K562 (cell line): ENCODE data around the gene DAB1. TPM values are rescaled to one million over a fixed set of nuclear protein-coding genes. Genes with fewer than 3 reads are reported as not detected.

Experiments
- ATAC-seq: fragments of 200-7000 bp; cut with Tn5 transposase; 3 replicates; pipeline ENCODE4 v1.9.1; 2020; ENCODE audit warnings: moderate library complexity
- BruUV-seq: library from RNA; stranded (reverse); fragments of 400-500 nt; replicated peaks from 2 replicates; lab custom pipeline; 2021; lab: Mats Ljungman, UMichigan
- CTCF ChIA-PET: fragments of 300-600 bp; formaldehyde crosslinking; extraction: SDS; loops from one replicate; lab custom pipeline; 2021; ENCODE audit warnings: low intra/inter-chr PET ratio; lab: Yijun Ruan, JAX
- POLR2A ChIA-PET: fragments of 300-600, 350-650 bp; sonication (Branson Sonifier 250); formaldehyde crosslinking; extraction: SDS; loops from one replicate; lab custom pipeline; 2021; ENCODE audit warnings: antibody characterized with exemption, inconsistent platforms; lab: Yijun Ruan, JAX
- DNase-seq, 4 experiments: peaks; one replicate each; pipeline versions ENCODE4 v3.0.0 to v3.0.0-alpha.2; 2011 to 2018; ENCODE audit warnings: low spot score in 3 of 4, mixed read lengths in 3 of 4; ENCODE audit errors: extremely low read depth in 1 of 4
- FAIRE-seq: peaks from 2 replicates; lab custom pipeline; 2011; peaks lifted over from hg19 to GRCh38; lab: Jason Lieb, UNC
- H2AFZ ChIP-seq: 2 replicates; pipeline ENCODE4 v1.6.0; 2011; ENCODE audit warnings: low read depth, low read length, control low read depth, inconsistent platforms
- H3K27ac ChIP-seq: fragments of 200-600 bp; 3 replicates; pipeline ENCODE4 v1.8.0; 2011; ENCODE audit warnings: low read depth, mild to moderate bottlenecking, control low read depth, inconsistent platforms, low read length, moderate library complexity, mixed read lengths; ENCODE audit errors: extremely low read depth
- H3K27me3 ChIP-seq, 2 experiments: fragments of 300-600 bp in 1 of 2; 2 replicates in 1 of 2; 3 replicates in 1 of 2; pipeline versions ENCODE4 v1.6.0 to v1.8.0; 2011; ENCODE audit warnings: inconsistent platforms in 2 of 2, low read length in 2 of 2, mild to moderate bottlenecking in 1 of 2, mixed read lengths in 1 of 2, moderate library complexity in 1 of 2; ENCODE audit not compliant: control insufficient read depth in 2 of 2, insufficient read depth in 2 of 2
- H3K36me3 ChIP-seq: fragments of 300-600 bp; 3 replicates; pipeline ENCODE4 v1.8.0; 2011; ENCODE audit warnings: mild to moderate bottlenecking, low read length, inconsistent platforms; ENCODE audit not compliant: control insufficient read depth, insufficient read depth
- H3K4me1 ChIP-seq, 2 experiments: fragments of 200-600 bp in 1 of 2; replicated peaks in 1 of 2; 2 replicates in 1 of 2; 3 replicates in 1 of 2; pipeline versions ENCODE4 v1.5.1 to v1.8.0; 2011; ENCODE audit warnings: inconsistent platforms in 2 of 2, low read length in 2 of 2, mild to moderate bottlenecking in 1 of 2, mixed read lengths in 1 of 2, moderate library complexity in 1 of 2; ENCODE audit not compliant: control insufficient read depth in 2 of 2, insufficient read depth in 2 of 2
- H3K4me2 ChIP-seq: 2 replicates; pipeline ENCODE4 v1.6.1; 2011; ENCODE audit warnings: low read length, control low read depth, inconsistent platforms, mixed read lengths; ENCODE audit not compliant: insufficient read depth
- H3K4me3 ChIP-seq: fragments of 200-600 bp; sonication (generic), shearing (Covaris generic); 2 replicates; pipeline ENCODE4 v1.5.1; 2016; ENCODE audit warnings: control low read depth, inconsistent platforms
- H3K79me2 ChIP-seq: fragments of 200-600 bp; 3 replicates; pipeline ENCODE4 v1.8.0; 2011; ENCODE audit warnings: low read length, inconsistent platforms; ENCODE audit not compliant: control insufficient read depth, insufficient read depth
- H3K9ac ChIP-seq, 2 experiments: 2 replicates each; pipeline versions ENCODE4 v1.6.0 to v1.6.1; 2011; ENCODE audit warnings: low read depth in 2 of 2, low read length in 2 of 2, control low read depth in 1 of 2, inconsistent platforms in 1 of 2, mild to moderate bottlenecking in 1 of 2, mixed read lengths in 1 of 2; ENCODE audit not compliant: insufficient read depth in 1 of 2
- H3K9me1 ChIP-seq: one replicate; pipeline ENCODE4 v1.6.0; 2011; ENCODE audit warnings: inconsistent platforms, mild to moderate bottlenecking, low read length, moderate library complexity; ENCODE audit not compliant: control insufficient read depth, insufficient read depth
- H3K9me3 ChIP-seq: replicated peaks from 2 replicates; pipeline ENCODE4 v1.5.1; 2011; ENCODE audit warnings: low read depth, low read length, inconsistent platforms; ENCODE audit not compliant: control insufficient read depth, insufficient read depth
- H4K20me1 ChIP-seq: replicated peaks from 2 replicates; pipeline ENCODE4 v1.6.1; 2011; ENCODE audit warnings: low read length, inconsistent platforms, mixed read lengths; ENCODE audit not compliant: control insufficient read depth, insufficient read depth
- BMI1 ChIP-seq: fragments of 150-350 bp; IDR thresholded peaks from 2 replicates; pipeline ENCODE4 v1.6.1; 2014; ENCODE audit warnings: low read length
- ZNF512 ChIP-seq: IDR thresholded peaks from 2 replicates; pipeline ENCODE4 v1.6.1; 2016; ENCODE audit warnings: missing genetic modification characterization, missing compliant biosample characterization
- ZNF644 ChIP-seq: fragments of 200-800 bp; sonication (Bioruptor generic); IDR thresholded peaks from 2 replicates; pipeline ENCODE4 v1.6.1; 2016; ENCODE audit warnings: low read depth, missing genetic modification characterization, missing compliant biosample characterization
- WGBS: fragments of 100-300 bp; shearing (Covaris generic); methylation state at CpG from one replicate; pipeline ENCODE4 v1.1.6; 2016; ENCODE audit warnings: low coverage, mixed read lengths; ENCODE audit not compliant: insufficient coverage; ENCODE audit errors: missing lambda C conversion rate; 5-methylcytosine and 5-hydroxymethylcytosine counted together
- in situ Hi-C: fragments of 300-500 bp; cut with MboI; formaldehyde crosslinking; loops from 4 replicates; pipeline ENCODE4 v1.15.0; 2018; ENCODE audit warnings: inconsistent platforms, mixed read lengths
- intact Hi-C: fragments of 100-400 bp; cut with micrococcal nuclease; formaldehyde crosslinking; loops from 2 replicates; pipeline ENCODE4 v1.14.2; 2022
- polyA plus RNA-seq, 8 experiments: library from polyadenylated mRNA; depleted of rRNA in 4 of 8; stranded (reverse) in 5 of 8; unstranded in 3 of 8; fragments of >200 nt; fragmentation: Nextera tagmentation in 2 of 8; fragmentation: Illumina TruSeq in 1 of 8; extraction: Ambion mirVana in 2 of 8; extraction: Trizol in 1 of 8; gene quantifications; 2 replicates each; pipeline versions ENCODE4 v1.2.1 to v1.2.3, GENCODE V29; 2011 to 2014; ENCODE audit warnings: inconsistent platforms in 1 of 8, missing spikeins in 1 of 8
- total RNA-seq, 7 experiments: library from RNA; depleted of rRNA in 6 of 7; stranded (reverse); fragments of >200 nt in 6 of 7; fragmentation: Illumina TruSeq in 2 of 7; extraction: Trizol in 2 of 7; gene quantifications; 2 replicates each; pipeline versions ENCODE4 v1.2.1 to v1.2.3, GENCODE V29; 2011 to 2021; ENCODE audit warnings: low replicate concordance in 1 of 7

Gene DAB1
- total and polyA plus RNA-seq, 9 of the 15 experiments (the other 6 are each of a cell fraction or from before 2014, with no cell fraction given): not detected

DNA sequence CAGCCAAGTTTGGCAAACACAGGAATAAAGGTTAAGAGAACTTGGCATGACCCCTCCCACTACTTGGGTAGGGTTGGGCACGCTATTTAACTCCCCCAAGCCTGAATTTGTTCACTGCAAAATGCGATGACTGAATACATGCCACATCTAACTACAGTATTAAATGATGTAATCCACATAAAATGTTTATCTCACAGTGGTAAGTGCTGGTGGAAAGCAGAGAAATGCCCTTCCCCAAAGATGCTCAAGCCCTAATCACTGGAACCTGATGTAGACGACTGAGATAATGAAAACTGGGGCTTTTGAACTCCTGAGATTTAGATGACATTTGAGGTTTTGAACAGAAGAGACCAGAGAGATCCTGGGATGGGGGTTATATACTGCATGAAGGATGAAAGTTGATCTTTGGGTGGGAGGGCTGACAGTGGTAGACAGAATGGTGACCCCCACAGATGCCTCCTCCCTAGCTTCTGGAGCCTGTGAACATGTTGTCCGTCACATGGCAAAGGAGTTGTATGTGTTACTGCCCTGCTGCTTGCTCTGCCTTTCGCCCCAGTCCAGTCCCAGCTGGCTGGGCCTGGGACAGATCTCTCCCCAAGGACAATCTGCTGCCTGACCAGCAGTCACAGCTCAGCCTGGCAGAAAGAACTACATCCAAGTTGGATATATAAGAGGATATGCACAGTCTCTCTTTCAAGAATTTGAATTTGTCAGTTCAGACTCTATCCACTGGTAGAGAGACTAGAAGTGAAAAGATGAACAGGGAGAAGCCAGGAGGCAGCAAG is 120.9 kb downstream of the DAB1 start:
- H3K4me2 ChIP-seq: no peak overlapping the region
- H4K20me1 ChIP-seq: 0 out of 2 replicates have a peak, but pooled peaks cover 3% of the 10 kb centered on the region
- no peak for ATAC-seq
- no peaks in the 10 kb centered on the region for H3K9me1 ChIP-seq
- in situ Hi-C loops (no loop called here), intact Hi-C loops (no loop called here)
- no TSS peak for BruUV-seq
- no peaks in the 10 kb centered on the region for H3K79me2 ChIP-seq
- DNase-seq: no peak
- WGBS: 2% methylated on average over 5 of the region's 5 CpGs
- H3K4me3 ChIP-seq: no peak overlapping the region
- no peaks in the 10 kb centered on the region for H3K9me3 ChIP-seq
- ChIA-PET POLR2A (no interaction called here), CTCF (no interaction called here)
- H3K9ac ChIP-seq: no peak overlapping the region
- no peaks in the 10 kb centered on the region for H3K27me3 ChIP-seq
- no peak for FAIRE-seq
- no peaks in the 10 kb centered on the region for H3K36me3 ChIP-seq
- no peak overlapping the region for H2AFZ ChIP-seq
- H3K4me1 ChIP-seq: no peaks in the 10 kb centered on the region
- TF ChIP-seq ZNF644 (no peak), BMI1 (no peak), ZNF512 (no peak)
- no peak overlapping the region for H3K27ac ChIP-seq
